SH-SY5Y (cell line): ENCODE data around the gene ESRRB.

ENCODE experiments used
- GATA2 ChIP-seq: IDR thresholded peaks from 2 replicates; pipeline ENCODE4 v1.6.1; 2011; ENCODE audit warnings: mild to moderate bottlenecking, low read depth, low read length
- GATA3 ChIP-seq: IDR thresholded peaks from 2 replicates; pipeline ENCODE4 v1.6.1; 2011; ENCODE audit warnings: low read depth, mild to moderate bottlenecking, low read length, moderate library complexity

ESRRB gene

GRCh38 chr14:76500011-76500410 lies 124.1 kb downstream of the ESRRB start:
- TF ChIP-seq GATA3 (no peak), GATA2 (no peak)

- TF ChIP-seq GATA3: no peak
- TF ChIP-seq GATA2: no peak
These were observed 124.5 kb downstream of the ESRRB start for GRCh38 chr14:76500480-76500879.

DNA sequence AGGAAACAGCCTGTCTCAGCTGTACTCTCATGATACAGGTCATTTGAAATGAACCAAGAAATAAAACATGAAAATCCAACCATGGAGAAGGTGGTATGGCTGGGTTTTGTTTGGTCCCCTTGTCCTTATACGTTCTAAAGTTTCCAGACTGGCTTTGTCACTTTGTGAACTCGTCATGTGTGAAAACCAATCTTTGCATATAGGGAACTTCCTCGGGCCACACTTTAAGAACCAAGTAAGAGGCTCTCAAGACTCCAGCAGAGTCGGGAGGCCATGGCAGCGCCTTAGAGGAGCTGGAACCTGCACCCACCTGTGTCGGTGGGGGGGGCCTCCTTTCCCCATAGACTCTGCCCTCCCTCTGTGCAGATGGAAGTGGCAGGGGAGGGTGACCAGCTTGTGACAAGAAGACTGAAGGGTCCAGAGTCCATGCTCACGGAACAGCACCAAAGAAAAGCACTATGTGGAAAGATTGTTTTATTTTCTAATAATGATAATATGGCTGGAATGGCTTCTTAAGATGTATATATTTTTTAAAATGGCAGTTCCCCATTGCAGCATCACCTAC lies 125.3 kb downstream of the ESRRB start:
- TF ChIP-seq GATA3 (no peak), GATA2 (no peak)

DNA sequence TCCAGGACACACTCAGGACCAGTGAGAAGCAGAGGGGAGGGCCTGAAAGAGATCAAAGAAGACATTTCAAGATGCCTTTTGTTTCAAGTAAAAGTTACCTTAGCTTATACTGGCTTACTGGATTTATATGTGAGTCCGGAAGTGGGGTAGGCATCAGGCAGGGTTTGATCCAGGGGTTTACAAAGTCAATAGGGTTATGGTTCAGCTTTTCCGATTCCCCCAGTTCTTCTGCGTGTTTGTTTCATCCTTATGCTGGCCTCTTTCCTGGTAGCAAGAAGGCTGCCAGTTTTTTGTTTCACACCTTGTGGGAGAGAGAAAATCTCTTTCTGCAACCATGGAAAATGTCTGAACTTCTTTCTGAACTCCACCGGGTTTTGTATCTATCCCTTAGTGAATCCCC lies 126.3 kb downstream of the ESRRB start:
- TF ChIP-seq GATA3 (no peak), GATA2 (no peak)

DNA sequence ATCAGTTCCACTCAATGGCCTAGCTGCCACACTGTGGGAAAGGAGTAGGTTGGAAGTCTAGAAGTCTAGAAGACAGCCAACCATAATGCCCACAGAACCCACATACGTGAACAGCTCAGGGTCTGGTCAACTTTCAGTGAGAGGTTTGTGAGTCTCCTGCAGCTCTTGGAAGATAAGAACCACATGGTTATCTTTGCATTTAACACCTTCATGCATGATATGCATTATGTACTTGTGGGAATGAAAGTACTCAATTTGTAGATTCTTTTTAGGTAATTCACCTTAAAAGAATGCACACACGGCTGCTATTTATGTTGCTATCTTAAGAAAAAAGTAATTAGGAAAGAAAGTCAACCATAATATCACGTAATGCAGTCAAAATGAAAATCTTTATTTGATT lies 126.7 kb downstream of the ESRRB start:
- TF ChIP-seq GATA2: no peak
- no peak for TF ChIP-seq GATA3

- TF ChIP-seq GATA3 (no peak), GATA2 (no peak)
These were observed 133.4 kb downstream of the ESRRB start for GRCh38 chr14:76509311-76509710.

- TF ChIP-seq GATA3 (no peak), GATA2 (no peak)
These were observed 134.2 kb downstream of the ESRRB start for GRCh38 chr14:76510181-76510580.

DNA sequence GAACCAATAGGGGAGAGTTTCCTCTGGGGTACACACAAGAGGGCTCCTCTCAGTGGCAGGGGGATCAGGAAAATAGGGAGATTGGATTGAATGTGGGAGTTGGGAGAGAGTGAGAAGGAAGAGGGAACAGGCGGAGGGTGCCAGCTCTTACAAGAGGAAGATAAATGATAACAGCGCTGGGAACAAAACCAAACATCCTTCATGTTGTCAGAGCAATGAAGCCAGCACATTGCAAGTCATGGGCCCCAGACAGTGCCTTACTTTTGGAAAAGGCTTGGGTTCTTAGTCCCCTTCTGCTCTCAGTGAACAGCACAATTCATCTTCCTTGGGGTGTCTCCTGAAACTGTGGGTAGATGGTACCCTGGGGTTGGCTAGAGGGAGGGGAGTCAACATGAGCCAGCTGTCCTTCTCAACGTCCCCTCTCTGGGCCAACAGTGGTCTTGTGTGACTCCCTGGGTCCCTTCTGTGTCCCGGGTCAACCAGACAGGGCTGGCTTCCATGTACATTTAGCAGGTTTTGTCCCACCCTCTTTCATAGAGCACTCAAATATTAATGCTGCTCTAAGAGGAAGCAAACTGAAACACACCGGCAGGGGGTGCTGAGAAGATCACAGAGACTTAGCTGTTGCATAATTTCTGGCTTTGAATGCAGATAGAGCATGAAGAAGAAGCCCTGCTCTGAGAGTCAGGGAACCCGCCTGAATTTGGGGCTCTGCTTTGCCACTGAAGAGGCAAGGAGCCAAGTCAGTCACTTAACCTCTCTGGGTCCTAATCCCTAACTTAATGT lies 138.5 kb downstream of the ESRRB start:
- no peak for TF ChIP-seq GATA3
- no peak for TF ChIP-seq GATA2

DNA sequence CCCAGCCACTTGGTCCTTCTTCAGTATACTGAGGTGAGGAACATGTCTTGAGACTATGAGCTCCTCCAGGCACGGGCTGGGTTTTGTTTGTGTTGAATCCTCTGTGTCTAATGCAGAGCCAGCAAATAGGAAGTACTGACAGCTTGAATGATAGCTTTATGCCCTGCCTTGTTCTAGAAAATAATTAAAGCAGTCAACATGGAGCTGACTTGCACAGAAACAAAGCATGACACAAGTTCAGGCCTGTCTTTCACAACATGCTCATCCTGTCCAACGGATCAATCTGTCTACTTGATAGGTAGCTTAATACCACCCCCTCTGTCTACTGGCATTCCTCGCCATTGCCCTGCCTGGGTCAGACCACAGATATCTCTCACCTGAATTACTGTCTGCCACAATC lies 140.9 kb downstream of the ESRRB start:
- TF ChIP-seq GATA3 (no peak), GATA2 (no peak)

GRCh38 chr14:76518366-76518765 lies 142.4 kb downstream of the ESRRB start:
- TF ChIP-seq GATA3: no peak
- TF ChIP-seq GATA2: no peak

- TF ChIP-seq GATA3 (no peak), GATA2 (peak; percentile 7; the same call in 1 of the 2 replicates)
These were observed 149.3 kb downstream of the ESRRB start for GRCh38 chr14:76525106-76525821.

DNA sequence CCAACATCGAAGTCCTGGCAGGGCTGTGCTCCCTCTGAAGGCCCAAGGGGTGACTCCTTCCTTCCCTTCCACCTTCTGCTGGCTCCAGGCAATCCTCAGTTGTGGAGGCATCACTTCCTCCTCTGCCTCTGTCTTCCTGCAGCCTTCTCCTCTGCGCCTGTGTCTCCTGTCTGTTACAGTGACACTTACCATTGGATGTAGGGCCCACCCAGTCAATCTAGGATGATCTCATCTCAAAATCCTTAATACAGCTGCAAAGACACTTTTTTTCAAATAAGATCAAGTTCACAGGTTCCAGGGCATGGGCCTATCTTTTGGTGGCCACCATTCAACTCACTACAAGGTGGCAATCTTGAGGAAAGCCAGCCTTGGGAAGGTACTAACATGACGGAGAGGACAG lies 155.1 kb downstream of the ESRRB start:
- no peak for TF ChIP-seq GATA3
- no peak for TF ChIP-seq GATA2

DNA sequence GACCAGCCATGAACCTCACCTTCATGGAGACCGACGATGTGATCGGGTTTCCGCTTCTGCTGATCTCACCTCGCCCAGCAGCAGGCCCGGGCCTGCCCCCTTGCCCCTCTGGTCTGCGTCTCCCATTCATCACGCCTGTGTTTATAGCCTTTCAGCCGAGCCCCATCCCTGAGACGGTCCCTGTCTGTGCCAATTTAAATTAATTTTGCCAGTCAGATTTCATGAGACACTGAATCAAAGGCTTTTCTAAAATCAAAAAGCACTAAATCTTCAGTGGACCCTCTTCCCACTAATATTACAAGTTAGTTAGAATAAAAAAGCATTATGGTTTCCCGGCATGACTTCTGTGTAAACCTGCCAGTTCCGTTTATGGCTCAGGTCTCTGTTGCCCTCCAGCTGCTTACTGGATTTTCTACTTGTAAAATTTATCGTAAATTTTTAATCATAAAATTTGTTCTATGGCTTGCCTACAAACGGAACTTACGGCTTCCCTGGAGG lies 155.9 kb downstream of the ESRRB start:
- TF ChIP-seq GATA2 (no peak), GATA3 (no peak)

GRCh38 chr14:76537906-76538647 lies 162.1 kb downstream of the ESRRB start:
- peak; percentile 57; the same call in 1 of the 2 replicates for TF ChIP-seq GATA2
- TF ChIP-seq GATA3: no peak
